HCT116 (cell line): ENCODE data around the gene CCN5. TPM values are rescaled to one million over a fixed set of nuclear protein-coding genes. Genes with fewer than 3 reads are reported as not detected.

Experiments used
- ATAC-seq: fragments of 200-7000 bp; cut with Tn5 transposase; 2 replicates; pipeline ENCODE4 v1.9.1; 2020; ENCODE audit warnings: mild to moderate bottlenecking, moderate library complexity
- BruUV-seq: library from RNA; stranded (reverse); fragments of 400-500 nt; replicated peaks from 2 replicates; lab custom pipeline; 2021; lab: Mats Ljungman, UMichigan
- CTCF ChIA-PET: fragments of 300-600 bp; sonication (Branson Sonifier 250); formaldehyde crosslinking; loops from one replicate; lab custom pipeline; 2021; ENCODE audit warnings: antibody characterized with exemption; lab: Charles Lee
- POLR2A ChIA-PET: fragments of 300-600, 350-600 bp; sonication (Branson Sonifier 250); formaldehyde crosslinking; loops from one replicate; lab custom pipeline; 2021; ENCODE audit warnings: antibody characterized with exemption; lab: Charles Lee
- RAD21 ChIA-PET, 2 experiments: fragments of 300-600 bp; sonication (Branson Sonifier 250); formaldehyde crosslinking; loops; one replicate each; lab custom pipeline; 2023; ENCODE audit warnings: low total read pairs in 2 of 2; ENCODE audit not compliant: uncharacterized antibody in 2 of 2, unreplicated experiment in 2 of 2, low non-redundant PET in 1 of 2; lab: Charles Lee
- DNase-seq: peaks from one replicate; pipeline ENCODE4 v3.0.0-alpha.2; 2010; ENCODE audit warnings: low read depth, low spot score
- H2AFZ ChIP-seq: fragments of 200-600 bp; shearing (Covaris generic), sonication (generic); 2 replicates; pipeline ENCODE4 v1.6.1; 2017; ENCODE audit warnings: low read depth, mixed run types, mixed read lengths, antibody characterized with exemption, low read length; ENCODE audit not compliant: poor library complexity, severe bottlenecking
- H3K27ac ChIP-seq: 2 replicates; pipeline ENCODE4 v1.5.1; 2012; ENCODE audit warnings: low read depth, low read length
- H3K27me3 ChIP-seq: fragments of 200-600 bp; sonication (generic); 2 replicates; pipeline ENCODE4 v1.6.1; 2016; ENCODE audit warnings: mixed run types, low read length, mixed read lengths; ENCODE audit not compliant: insufficient read depth
- H3K36me3 ChIP-seq, 2 experiments: fragments of 200-500 bp in 1 of 2; fragments of 200-600 bp in 1 of 2; sonication (Bioruptor generic) in 1 of 2; sonication (generic) in 1 of 2; 2 replicates each; pipeline versions ENCODE4 v1.5.1 to v1.6.1; 2014 to 2016; ENCODE audit warnings: low read length in 2 of 2, inconsistent platforms in 1 of 2, mixed read lengths in 1 of 2, mixed run types in 1 of 2; ENCODE audit not compliant: insufficient read depth in 2 of 2, control insufficient read depth in 1 of 2
- H3K4me1 ChIP-seq, 2 experiments: fragments of 200-600 bp in 1 of 2; sonication (generic) in 1 of 2; 2 replicates each; pipeline versions ENCODE4 v1.5.1 to v1.6.1; 2012 to 2017; ENCODE audit warnings: low read length in 2 of 2, inconsistent platforms in 1 of 2, mild to moderate bottlenecking in 1 of 2, mixed read lengths in 1 of 2, mixed run types in 1 of 2, moderate library complexity in 1 of 2; ENCODE audit not compliant: insufficient read depth in 2 of 2, control insufficient read depth in 1 of 2
- H3K4me2 ChIP-seq: fragments of 200-600 bp; sonication (generic); 2 replicates; pipeline ENCODE4 v1.6.1; 2017; ENCODE audit warnings: mixed run types, low read length, mixed read lengths
- H3K4me3 ChIP-seq, 2 experiments: fragments of 200-600 bp in 1 of 2; sonication (generic) in 1 of 2; replicated peaks in 1 of 2; 2 replicates each; pipeline ENCODE4 v1.5.1; 2011 to 2016; ENCODE audit warnings: low read length in 2 of 2, control low read depth in 1 of 2, low read depth in 1 of 2, mild to moderate bottlenecking in 1 of 2, mixed read lengths in 1 of 2, mixed run types in 1 of 2
- H3K79me2 ChIP-seq: fragments of 200-600 bp; sonication (generic); 2 replicates; pipeline ENCODE4 v1.6.1; 2017; ENCODE audit warnings: mild to moderate bottlenecking, mixed run types, low read length, moderate library complexity, mixed read lengths; ENCODE audit not compliant: insufficient read depth
- H3K9ac ChIP-seq: fragments of 200-600 bp; sonication (generic); 2 replicates; pipeline ENCODE4 v1.6.1; 2016; ENCODE audit warnings: low read length, mixed read lengths
- H3K9me2 ChIP-seq: fragments of 200-600 bp; sonication (generic), shearing (Covaris generic); 2 replicates; pipeline ENCODE4 v1.6.1; 2017; ENCODE audit warnings: mixed run types, mild to moderate bottlenecking, moderate library complexity; ENCODE audit not compliant: insufficient read depth
- H3K9me3 ChIP-seq, 2 experiments: fragments of 200-500 bp in 1 of 2; fragments of 200-600 bp in 1 of 2; sonication (Bioruptor generic) in 1 of 2; sonication (generic) in 1 of 2; 2 replicates each; pipeline ENCODE4 v1.6.1; 2014 to 2017; ENCODE audit warnings: low read length in 2 of 2, mixed read lengths in 2 of 2, inconsistent platforms in 1 of 2, low read depth in 1 of 2, mild to moderate bottlenecking in 1 of 2, mixed run types in 1 of 2, moderate library complexity in 1 of 2; ENCODE audit not compliant: control insufficient read depth in 1 of 2, insufficient read depth in 1 of 2
- H4K20me1 ChIP-seq: fragments of 200-600 bp; sonication (generic), shearing (Covaris generic); 2 replicates; pipeline ENCODE4 v1.6.1; 2017; ENCODE audit warnings: mixed run types, mild to moderate bottlenecking, moderate library complexity; ENCODE audit not compliant: insufficient read depth
- CBX3 ChIP-seq: IDR thresholded peaks from 2 replicates; pipeline ENCODE4 v1.6.1; 2012; ENCODE audit warnings: low read depth
- CEBPB ChIP-seq: IDR thresholded peaks from 2 replicates; pipeline ENCODE4 v1.6.1; 2012; ENCODE audit warnings: low read depth
- CTCF ChIP-seq, 3 experiments: fragments of 200-600 bp in 1 of 3; sonication (generic) in 1 of 3; IDR thresholded peaks in 2 of 3; conservative IDR thresholded peaks in 1 of 3; 2 replicates each; pipeline ENCODE4 v1.5.1; 2012 to 2017; ENCODE audit warnings: low read depth in 2 of 3, low read length in 2 of 3, antibody characterized with exemption in 1 of 3, borderline replicate concordance in 1 of 3, control low read depth in 1 of 3, mild to moderate bottlenecking in 1 of 3, mixed read lengths in 1 of 3, mixed run types in 1 of 3, moderate library complexity in 1 of 3; ENCODE audit not compliant: insufficient read depth in 1 of 3
- EZH2 ChIP-seq: fragments of 200-600 bp; sonication (generic); IDR thresholded peaks from 2 replicates; pipeline ENCODE4 v1.6.1; 2017; ENCODE audit warnings: antibody characterized with exemption, mixed run types
- FOSL1 ChIP-seq: IDR thresholded peaks from 2 replicates; pipeline ENCODE4 v1.6.1; 2012; ENCODE audit warnings: low read depth
- JUND ChIP-seq: IDR thresholded peaks from 2 replicates; pipeline ENCODE4 v1.6.1; 2012
- POLR2A ChIP-seq: IDR thresholded peaks from 2 replicates; pipeline ENCODE4 v1.7.0; 2011; ENCODE audit warnings: borderline replicate concordance; ENCODE audit not compliant: insufficient read depth, insufficient read length; ENCODE audit errors: extremely low read depth
- RAD21 ChIP-seq: IDR thresholded peaks from 2 replicates; pipeline ENCODE4 v1.6.1; 2012; ENCODE audit warnings: low read depth, mild to moderate bottlenecking
- SIN3A ChIP-seq: IDR thresholded peaks from 2 replicates; pipeline ENCODE4 v1.6.1; 2012; ENCODE audit warnings: low read depth
- YY1 ChIP-seq: IDR thresholded peaks from 2 replicates; pipeline ENCODE4 v1.6.1; 2011; ENCODE audit warnings: low read length, low read depth, moderate library complexity, mild to moderate bottlenecking; ENCODE audit not compliant: insufficient replicate concordance; ENCODE audit errors: extremely low read depth
- ZBTB33 ChIP-seq: IDR thresholded peaks from 2 replicates; pipeline ENCODE4 v1.6.1; 2011; ENCODE audit warnings: mild to moderate bottlenecking, low read length, moderate library complexity; ENCODE audit not compliant: insufficient replicate concordance; ENCODE audit errors: extremely low read depth
- ZFX ChIP-seq: fragments of 450-650 bp; IDR thresholded peaks from 2 replicates; pipeline ENCODE4 v1.6.1; 2017
- ZNF274 ChIP-seq: fragments of 200-500 bp; sonication (Bioruptor generic); IDR thresholded peaks from 2 replicates; pipeline ENCODE4 v1.6.1; 2014; ENCODE audit warnings: mild to moderate bottlenecking, low read depth, low read length, inconsistent platforms
- intact Hi-C: fragments of 100-400 bp; cut with micrococcal nuclease; formaldehyde crosslinking; loops from 2 replicates; pipeline ENCODE4 v1.10.0; 2022
- total RNA-seq: library from RNA; stranded (reverse); gene quantifications from one replicate; pipeline ENCODE4 v1.2.1, GENCODE V29; 2021; ENCODE audit not compliant: unreplicated experiment

CCN5 gene
- total RNA-seq, 1 experiment from 2014 or later: 0.20 TPM

- no TSS peak for BruUV-seq
- RAD21 ChIA-PET: no interaction called here
- no peak overlapping the region for H3K27ac ChIP-seq
- DNase-seq (no peak), ATAC-seq (no peak)
- peaks cover 0 to 5% of the 10 kb centered on the region in 2 experiments; a peak in 1 of 4 replicates for H3K9me3 ChIP-seq
- POLR2A ChIA-PET: interaction anchor here (0.6 to 2.3 kb wide), 2 partner anchors 40 to 220 kb away, joined by 3 to 10 read pairs; partner anchors contain the start of gene PABPC1L
- no peak overlapping the region for H2AFZ ChIP-seq
- peaks cover 18 to 26% of the 10 kb centered on the region in 2 experiments for H3K4me1 ChIP-seq
- no peaks in the 10 kb centered on the region for H3K36me3 ChIP-seq
- TF ChIP-seq EZH2: no peak
- no peak for TF ChIP-seq CEBPB
- no peak for TF ChIP-seq ZNF274
- no peak for TF ChIP-seq POLR2A
- TF ChIP-seq FOSL1: no peak
- TF ChIP-seq ZFX: no peak
- no peak for TF ChIP-seq SIN3A
- TF ChIP-seq ZBTB33: no peak
- TF ChIP-seq YY1: no peak
- TF ChIP-seq CBX3: no peak
- no peak for TF ChIP-seq RAD21
- no peak for TF ChIP-seq JUND
- no peak for TF ChIP-seq CTCF (IDR thresholded peaks at IDR 0.05 in 2 of 3, conservative IDR thresholded peaks at IDR 0.05 in 1 of 3; ENCODE audit: borderline replicate concordance in 1 of 3, insufficient read depth in 1 of 3, low read depth in 2 of 3, low read length in 2 of 3)
- no peaks in the 10 kb centered on the region for H3K79me2 ChIP-seq
- H4K20me1 ChIP-seq: no peaks in the 10 kb centered on the region
- H3K9ac ChIP-seq: no peak overlapping the region
- H3K27me3 ChIP-seq: 0 out of 2 replicates have a peak, but pooled peaks cover 4% of the 10 kb centered on the region
- H3K9me2 ChIP-seq: no peaks in the 10 kb centered on the region
- intact Hi-C loops: no loop called here
- no peak overlapping the region for H3K4me3 ChIP-seq
- CTCF ChIA-PET: interaction anchor here (1.9 kb wide), 1 partner anchor 43 kb away, joined by 18 read pairs; no protein-coding TSS in a partner anchor
- H3K4me2 ChIP-seq: no peak overlapping the region
Measured at GRCh38 chr20:44689809-44690208, 25.4 kb upstream of the CCN5 start.
